Esophagus squamous epithelium (tissue), 4 donors: ENCODE results near the gene TFCP2L1.

Experiments
- CTCF ChIP-seq, 6 experiments: fragments of 450-650 bp in 4 of 6; fragments of 200-600 bp in 2 of 6; sonication (generic) in 2 of 6; IDR thresholded peaks; one replicate each; pipeline ENCODE4 v1.5.1; 2016 to 2019; ENCODE audit warnings: antibody characterized with exemption in 6 of 6, mild to moderate bottlenecking in 4 of 6, moderate library complexity in 4 of 6
- POLR2A ChIP-seq, 4 donors: fragments of 450-650 bp; IDR thresholded peaks; one replicate each; pipeline ENCODE4 v1.6.1; 2017; ENCODE audit warnings: antibody characterized with exemption in 4 of 4, mild to moderate bottlenecking in 4 of 4, moderate library complexity in 3 of 4

- TF ChIP-seq CTCF (IDR thresholded peaks at IDR 0.05) (no peak), POLR2A (IDR thresholded peaks at IDR 0.05) (no peak)
Measured at GRCh38 chr2:121298476-121298875, 13.5 kb upstream of the TFCP2L1 start.
